Nucleus accumbens (tissue), 56 donors: ENCODE measurements around the gene RWDD3.

Source experiments
- DNase-seq, 56 donors: peaks; one replicate each; lab custom pipeline; 2025; lab: John Stamatoyannopoulos, UW

RWDD3 gene

GRCh38 chr1:95233737-95234500, at the start of gene RWDD3:
Gene RWDD3, plus strand, starts transcription at chr1:95234210. Its CDS starts 21 bp downstream, at chr1:95234231.
- peak; percentile 29 to 95 (median 87) for DNase-seq

GRCh38 chr1:95186149-95186548, 47.9 kb upstream of the RWDD3 start:
- no peak for DNase-seq

GRCh38 chr1:95193591-95193990, 40.4 kb upstream of the RWDD3 start:
- no peak for DNase-seq

GRCh38 chr1:95195046-95195445, 39.0 kb upstream of the RWDD3 start:
- no peak for DNase-seq

- DNase-seq: no peak
These were observed 38.0 kb upstream of the RWDD3 start for GRCh38 chr1:95196017-95196416.

- DNase-seq: no peak
These were observed 36.3 kb upstream of the RWDD3 start for GRCh38 chr1:95197616-95198252.

GRCh38 chr1:95201905-95202304, 32.1 kb upstream of the RWDD3 start:
- no peak for DNase-seq

GRCh38 chr1:95203908-95204437, 30.0 kb upstream of the RWDD3 start:
- DNase-seq: no peak

- DNase-seq: no peak
These were observed 27.5 kb upstream of the RWDD3 start for GRCh38 chr1:95206514-95206913.

- DNase-seq: no peak
These were observed 26.6 kb upstream of the RWDD3 start for GRCh38 chr1:95207223-95207935.

GRCh38 chr1:95208876-95209275, 25.1 kb upstream of the RWDD3 start:
- DNase-seq: no peak

- DNase-seq: no peak
These were observed 24.7 kb upstream of the RWDD3 start for GRCh38 chr1:95209291-95209690.

GRCh38 chr1:95216292-95216990, 17.6 kb upstream of the RWDD3 start:
- no peak for DNase-seq

GRCh38 chr1:95217371-95217770, 16.6 kb upstream of the RWDD3 start:
- DNase-seq: no peak

GRCh38 chr1:95219407-95219806, 14.6 kb upstream of the RWDD3 start:
- DNase-seq: no peak

- no peak for DNase-seq
These were observed 12.7 kb upstream of the RWDD3 start for GRCh38 chr1:95221306-95221705.

GRCh38 chr1:95222629-95223028, 11.4 kb upstream of the RWDD3 start:
- no peak for DNase-seq

GRCh38 chr1:95223110-95223509, 10.9 kb upstream of the RWDD3 start:
- no peak for DNase-seq

- no peak for DNase-seq
These were observed 7.0 kb upstream of the RWDD3 start for GRCh38 chr1:95226781-95227660.

- DNase-seq: peak in 7 of 56 donors; percentile 11 to 58 (median 15)
These were observed 5.0 kb upstream of the RWDD3 start for GRCh38 chr1:95229037-95229436.
